ENCODE data around the gene DCT. TPM values are rescaled to one million over a fixed set of nuclear protein-coding genes. Genes with fewer than 3 reads are reported as not detected.

DCT gene
- total and polyA plus RNA-seq, 2 of the 8 experiments (the other 6 are each of a cell fraction or from before 2014, with no cell fraction given), result 0.02 TPM; not detected in 1

DNA sequence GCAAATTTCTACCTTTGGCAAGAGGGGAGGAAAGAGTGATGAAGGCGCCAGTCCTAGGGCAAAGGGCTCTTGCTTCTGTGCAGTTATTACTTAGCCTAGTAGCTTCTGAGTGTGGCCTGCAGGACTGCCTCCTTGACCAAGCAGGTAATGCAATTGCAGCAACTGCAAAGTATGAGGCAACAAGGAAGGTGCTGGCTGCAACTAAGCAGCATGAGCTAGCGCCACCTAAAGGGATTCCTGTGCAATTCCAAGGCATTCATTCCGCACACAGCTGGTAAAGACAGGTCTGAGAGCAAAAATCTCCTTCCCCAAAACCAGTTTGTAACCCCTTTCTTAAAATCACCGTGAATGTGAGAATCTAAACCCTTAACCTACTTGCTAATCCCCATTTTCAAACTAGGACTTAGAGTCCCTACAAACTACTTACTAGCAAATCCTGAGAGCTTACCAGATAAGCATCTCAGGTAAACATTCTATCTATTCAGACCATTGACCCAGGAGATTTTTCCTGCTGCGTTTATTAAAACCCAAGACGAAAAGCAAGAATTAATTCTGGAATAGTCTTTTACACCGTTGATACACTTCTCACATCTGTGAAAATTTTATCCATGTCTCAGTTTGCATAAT is 62.9 kb downstream of the DCT start (continued):
- TF ChIP-seq, protein P1, sequence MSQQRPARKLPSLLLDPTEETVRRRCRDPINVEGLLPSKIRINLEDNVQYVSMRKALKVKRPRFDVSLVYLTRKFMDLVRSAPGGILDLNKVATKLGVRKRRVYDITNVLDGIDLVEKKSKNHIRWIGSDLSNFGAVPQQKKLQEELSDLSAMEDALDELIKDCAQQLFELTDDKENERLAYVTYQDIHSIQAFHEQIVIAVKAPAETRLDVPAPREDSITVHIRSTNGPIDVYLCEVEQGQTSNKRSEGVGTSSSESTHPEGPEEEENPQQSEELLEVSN (IDR thresholded peaks at IDR 0.05), result no peak
- no peak; the same call in 1 of the 2 replicates for TF ChIP-seq TAF1 (IDR thresholded peaks at IDR 0.05; ENCODE audit: low read depth, low read length)
- no peak for TF ChIP-seq SIRT6 (IDR thresholded peaks at IDR 0.05; ENCODE audit: low read length)
- TF ChIP-seq TAF7 (optimal IDR thresholded peaks at IDR 0.05; ENCODE audit: borderline replicate concordance, low read depth, low read length), result no peak
- no peak for TF ChIP-seq NANOG (IDR thresholded peaks at IDR 0.05; ENCODE audit: insufficient read depth, low read depth, low read length, poor library complexity, severe bottlenecking)
- 0 out of 2 replicates have a peak, but pooled peaks have one; percentile 32 for TF ChIP-seq EGR1 (IDR thresholded peaks at IDR 0.05; ENCODE audit: borderline replicate concordance, low read depth, low read length)
- no peak for TF ChIP-seq RBBP5 (IDR thresholded peaks at IDR 0.05; ENCODE audit: borderline replicate concordance, low read depth, low read length)
- TF ChIP-seq BRCA1 (IDR thresholded peaks at IDR 0.05; ENCODE audit: low read depth, low read length), result no peak; the same call in 1 of the 2 replicates
- no peak for TF ChIP-seq BCL11A (IDR thresholded peaks at IDR 0.05; ENCODE audit: low read depth in 2 of 2, low read length in 2 of 2)
- TF ChIP-seq RAD21 (IDR thresholded peaks at IDR 0.05 in 1 of 2, conservative IDR thresholded peaks at IDR 0.05 in 1 of 2; ENCODE audit: low read depth in 2 of 2, low read length in 2 of 2), result peak; percentile 89 to 91
- peak; percentile 61; the same call in 1 of the 2 replicates for TF ChIP-seq TCF12 (IDR thresholded peaks at IDR 0.05; ENCODE audit: low read depth, low read length)
- peak; percentile 87 for TF ChIP-seq TEAD4 (IDR thresholded peaks at IDR 0.05; ENCODE audit: low read depth, low read length)
- no peak for TF ChIP-seq GABPA (IDR thresholded peaks at IDR 0.05; ENCODE audit: borderline replicate concordance, insufficient read depth, low read length)
- no peak for TF ChIP-seq CTBP2 (IDR thresholded peaks at IDR 0.05; ENCODE audit: borderline replicate concordance, insufficient read depth, insufficient read length, low read length)
- TF ChIP-seq TBP (IDR thresholded peaks at IDR 0.05; ENCODE audit: low read depth, low read length), result no peak
- no peak for TF ChIP-seq EZH2 (IDR thresholded peaks at IDR 0.05; ENCODE audit: low read depth, low read length, severe bottlenecking)
- peak; percentile 99 for TF ChIP-seq CEBPB (IDR thresholded peaks at IDR 0.05; ENCODE audit: low read depth, low read length)
- TF ChIP-seq RXRA (IDR thresholded peaks at IDR 0.05; ENCODE audit: insufficient read depth, low read depth, low read length), result no peak
- peak; percentile 66; the same call in 1 of the 2 replicates for TF ChIP-seq SRF (IDR thresholded peaks at IDR 0.05; ENCODE audit: low read depth, low read length)
- TF ChIP-seq EP300 (IDR thresholded peaks at IDR 0.05; ENCODE audit: borderline replicate concordance in 1 of 2, low read depth in 2 of 2, low read length in 2 of 2), result no peak
- TF ChIP-seq SP2 (IDR thresholded peaks at IDR 0.05; ENCODE audit: low read length), result no peak

All from H1 (cell line).